Measurements from ENCODE around the gene ANTKMT.

The ANTKMT gene

GRCh38 chr16:764184-764750 lies 43.3 kb downstream of the ANTKMT start:
- H3K9me3 ChIP-seq (ENCODE audit: severe bottlenecking) = no peaks in the 10 kb centered on the region
- no peaks in the 10 kb centered on the region for H3K36me3 ChIP-seq (ENCODE audit: low read depth)
- DNase-seq (ENCODE audit: low spot score) (no peak), ATAC-seq (ENCODE audit: low read depth) (no peak)
- no peak for TF ChIP-seq CTCF (IDR thresholded peaks at IDR 0.05; ENCODE audit: poor library complexity, severe bottlenecking)
- no peaks in the 10 kb centered on the region for H3K27me3 ChIP-seq (ENCODE audit: insufficient read depth, poor library complexity, severe bottlenecking)
- no peak overlapping the region for H3K4me3 ChIP-seq (ENCODE audit: severe bottlenecking)
- peaks cover 20% of the 10 kb centered on the region for H3K4me1 ChIP-seq (ENCODE audit: insufficient read depth, poor library complexity, severe bottlenecking)
- H3K27ac ChIP-seq (ENCODE audit: poor library complexity, severe bottlenecking) = no peak overlapping the region

GRCh38 chr16:764848-765487 lies 44.0 kb downstream of the ANTKMT start:
- no peaks in the 10 kb centered on the region for H3K27me3 ChIP-seq (ENCODE audit: insufficient read depth, poor library complexity, severe bottlenecking)
- ATAC-seq (ENCODE audit: low read depth) (no peak), DNase-seq (ENCODE audit: low spot score) (peak; percentile 63)
- no peak for TF ChIP-seq CTCF (IDR thresholded peaks at IDR 0.05; ENCODE audit: poor library complexity, severe bottlenecking)
- peaks cover 14% of the 10 kb centered on the region for H3K4me1 ChIP-seq (ENCODE audit: insufficient read depth, poor library complexity, severe bottlenecking)
- H3K9me3 ChIP-seq (ENCODE audit: severe bottlenecking) = no peaks in the 10 kb centered on the region
- H3K36me3 ChIP-seq (ENCODE audit: low read depth) = no peaks in the 10 kb centered on the region
- H3K4me3 ChIP-seq (ENCODE audit: severe bottlenecking) = no peak overlapping the region
- no peak overlapping the region for H3K27ac ChIP-seq (ENCODE audit: poor library complexity, severe bottlenecking)

GRCh38 chr16:765488-765865 lies 44.5 kb downstream of the ANTKMT start:
- H3K4me3 ChIP-seq (ENCODE audit: severe bottlenecking) = no peak overlapping the region
- H3K36me3 ChIP-seq (ENCODE audit: low read depth) = no peaks in the 10 kb centered on the region
- TF ChIP-seq CTCF (IDR thresholded peaks at IDR 0.05; ENCODE audit: poor library complexity, severe bottlenecking) = no peak
- H3K4me1 ChIP-seq (ENCODE audit: insufficient read depth, poor library complexity, severe bottlenecking) = peaks cover 9% of the 10 kb centered on the region
- ATAC-seq (ENCODE audit: low read depth) = no peak
- DNase-seq (ENCODE audit: low spot score) = peak; percentile 68
- H3K9me3 ChIP-seq (ENCODE audit: severe bottlenecking) = no peaks in the 10 kb centered on the region
- no peak overlapping the region for H3K27ac ChIP-seq (ENCODE audit: poor library complexity, severe bottlenecking)
- H3K27me3 ChIP-seq (ENCODE audit: insufficient read depth, poor library complexity, severe bottlenecking) = no peaks in the 10 kb centered on the region

GRCh38 chr16:766008-766819 lies 45.3 kb downstream of the ANTKMT start:
- H3K4me3 ChIP-seq (ENCODE audit: severe bottlenecking) = no peak overlapping the region
- TF ChIP-seq CTCF (IDR thresholded peaks at IDR 0.05; ENCODE audit: poor library complexity, severe bottlenecking) = no peak
- DNase-seq (ENCODE audit: low spot score) (no peak), ATAC-seq (ENCODE audit: low read depth) (no peak)
- H3K27ac ChIP-seq (ENCODE audit: poor library complexity, severe bottlenecking) = no peak overlapping the region
- H3K27me3 ChIP-seq (ENCODE audit: insufficient read depth, poor library complexity, severe bottlenecking) = no peaks in the 10 kb centered on the region
- peaks cover 3% of the 10 kb centered on the region for H3K4me1 ChIP-seq (ENCODE audit: insufficient read depth, poor library complexity, severe bottlenecking)
- H3K9me3 ChIP-seq (ENCODE audit: severe bottlenecking) = no peaks in the 10 kb centered on the region
- H3K36me3 ChIP-seq (ENCODE audit: low read depth) = no peaks in the 10 kb centered on the region

All from RWPE2 (cell line).